Measurements from ENCODE around the gene ZNF740. TPM values are rescaled to one million over a fixed set of nuclear protein-coding genes. Genes with fewer than 3 reads are reported as not detected.
A peak's percentile ranks its signal among the peaks of the same experiment; 100 is the strongest.

The ZNF740 gene
- total and polyA plus RNA-seq, 2 of the 8 experiments (the other 6 are each of a cell fraction or from before 2014, with no cell fraction given), result 8.2 to 40.0 TPM

GRCh38 chr12:53239643-53240258 is 59.2 kb downstream of the ZNF740 start:
- no peak overlapping the region for H2BK12ac ChIP-seq (ENCODE audit: low read depth, low read length)
- H2BK15ac ChIP-seq (ENCODE audit: low read length), result peak overlapping the region; percentile 66; the same call in 1 of the 2 replicates
- no peak overlapping the region for H3K27ac ChIP-seq (ENCODE audit: low read depth, low read length)
- 88% methylated on average over 10 of the region's 10 CpGs; no CpG with 5 or more reads in 1 of the 2 experiments for WGBS, 2 experiments (ENCODE audit: extremely low coverage in 1 of 2, insufficient coverage in 1 of 2, insufficient read length in 1 of 2, insufficient replicate concordance in 2 of 2, low coverage in 1 of 2, low lambda C conversion rate in 2 of 2, missing lambda C conversion rate in 1 of 2)
- H3K4me2 ChIP-seq (ENCODE audit: insufficient read depth in 1 of 2, low read depth in 2 of 2, low read length in 2 of 2), result no peak overlapping the region
- H3K14ac ChIP-seq (ENCODE audit: insufficient read length), result no peak overlapping the region
- no peaks in the 10 kb centered on the region for H3K9me3 ChIP-seq (ENCODE audit: insufficient read depth in 2 of 2, low read depth in 1 of 2, low read length in 1 of 2)
- no peaks in the 10 kb centered on the region for H4K20me1 ChIP-seq (replicated peaks in 1 of 2; ENCODE audit: control insufficient read depth in 1 of 2, insufficient read depth in 2 of 2, low read length in 2 of 2)
- H3K36me3 ChIP-seq (ENCODE audit: control insufficient read depth in 2 of 4, insufficient read depth in 4 of 4, low read length in 3 of 4), result no peaks in the 10 kb centered on the region
- no peak overlapping the region; the same call in 1 of the 2 replicates for H2BK5ac ChIP-seq (ENCODE audit: low read depth, low read length)
- no peak overlapping the region for H3K4me3 ChIP-seq (ENCODE audit: extremely low read depth in 1 of 4, insufficient read depth in 2 of 4, low read depth in 3 of 4, low read length in 4 of 4)
- H4K8ac ChIP-seq (ENCODE audit: extremely low read depth, insufficient read depth, low read length), result no peak overlapping the region; the same call in 1 of the 2 replicates
- H3K18ac ChIP-seq (ENCODE audit: extremely low read depth, low read length), result no peak overlapping the region; the same call in 1 of the 2 replicates
- H4K91ac ChIP-seq (replicated peaks; ENCODE audit: insufficient read length, low read length), result peak overlapping the region; percentile 29
- no peak overlapping the region for H3K56ac ChIP-seq (replicated peaks; ENCODE audit: insufficient read length, low read depth, low read length)
- H3K79me2 ChIP-seq (ENCODE audit: control insufficient read depth in 1 of 2, insufficient read depth in 2 of 2, low read length in 2 of 2), result no peaks in the 10 kb centered on the region
- no peak overlapping the region for H4K5ac ChIP-seq (ENCODE audit: insufficient read length, low read depth, low read length)
- H3K23ac ChIP-seq (ENCODE audit: insufficient read length), result no peak overlapping the region
- no peaks in the 10 kb centered on the region; a peak in 1 of 7 replicates for H3K27me3 ChIP-seq (replicated peaks in 1 of 4; ENCODE audit: control insufficient read depth in 3 of 4, extremely low read depth in 1 of 4, insufficient read depth in 3 of 4, low read length in 3 of 4)
- no peaks in the 10 kb centered on the region for H3K23me2 ChIP-seq (ENCODE audit: low read depth, low read length)
- peaks cover 12 to 33% (median 22%) of the 10 kb centered on the region in 4 experiments for H3K4me1 ChIP-seq (replicated peaks in 1 of 4; ENCODE audit: control insufficient read depth in 3 of 4, insufficient read depth in 4 of 4, low read length in 3 of 4)
- no peak overlapping the region for H2AK5ac ChIP-seq (ENCODE audit: low read depth, low read length)
- H2BK20ac ChIP-seq (ENCODE audit: low read length), result no peak overlapping the region
- H3K4ac ChIP-seq (replicated peaks; ENCODE audit: insufficient read length, low read depth, low read length), result no peak overlapping the region
- no peaks in the 10 kb centered on the region for H3K79me1 ChIP-seq (ENCODE audit: low read depth, low read length)
- CTCF ChIA-PET (ENCODE audit: partially characterized antibody), result interaction anchor here (0.6 to 23.5 kb wide), 10 partner anchors 9 to 174 kb away, joined by 3 to 535 read pairs (median 8); partner anchors contain the start of genes ESPL1 and ITGB7
- H2AFZ ChIP-seq (ENCODE audit: low read length), result no peak overlapping the region
- no peak overlapping the region; a peak in 1 of 7 replicates for H3K9ac ChIP-seq (replicated peaks in 1 of 4; ENCODE audit: extremely low read depth in 1 of 4, low read depth in 3 of 4, low read length in 3 of 4)
- POLR2A ChIA-PET (ENCODE audit: partially characterized antibody), result interaction anchor here (1.7 to 4.6 kb wide), 3 partner anchors 22 to 43 kb away, joined by 3 to 18 read pairs (median 7); no protein-coding TSS in a partner anchor
- no peak overlapping the region for H2BK120ac ChIP-seq (replicated peaks; ENCODE audit: low read depth, low read length)
- FAIRE-seq (no peak), DNase-seq (ENCODE audit: low read depth in 1 of 2, low spot score in 2 of 2) (no peak)
- TF ChIP-seq TAF1 (IDR thresholded peaks at IDR 0.05; ENCODE audit: low read depth, low read length), result no peak
- TF ChIP-seq TCF12 (IDR thresholded peaks at IDR 0.05; ENCODE audit: low read depth, low read length), result no peak
- TF ChIP-seq SIRT6 (IDR thresholded peaks at IDR 0.05; ENCODE audit: low read length), result no peak
- TF ChIP-seq CBX8 (IDR thresholded peaks at IDR 0.05; ENCODE audit: borderline replicate concordance, low read depth, low read length), result no peak
